SKM-1 treated with dmso at 0.1 percent for 144 hours (cell line): ENCODE data around the gene OR2AG2.

ENCODE experiments used
- DNase-seq: peaks from one replicate; lab custom pipeline; 2025; ENCODE audit not compliant: unreplicated experiment; lab: John Stamatoyannopoulos, UW

Gene OR2AG2

DNA sequence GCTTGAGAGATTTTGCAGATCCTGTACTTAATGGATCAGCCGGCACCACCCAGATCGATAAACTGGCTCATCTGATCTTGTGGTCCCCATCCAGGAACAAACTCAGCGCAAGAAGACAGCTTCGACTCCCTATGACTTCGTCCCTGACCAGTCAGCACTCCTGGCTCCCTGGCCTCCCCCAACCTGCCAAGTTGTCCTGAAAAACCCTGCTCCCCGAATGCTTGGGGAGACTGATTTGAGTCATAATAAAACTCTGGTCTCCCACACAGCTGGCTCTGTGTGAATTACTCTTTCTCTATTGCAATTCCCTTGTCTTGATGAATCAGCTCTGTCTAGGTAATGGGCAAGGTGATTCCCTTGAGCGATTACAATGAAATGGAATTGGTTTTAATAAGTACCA, 29.5 kb downstream of the OR2AG2 start:
- DNase-seq = no peak

DNA sequence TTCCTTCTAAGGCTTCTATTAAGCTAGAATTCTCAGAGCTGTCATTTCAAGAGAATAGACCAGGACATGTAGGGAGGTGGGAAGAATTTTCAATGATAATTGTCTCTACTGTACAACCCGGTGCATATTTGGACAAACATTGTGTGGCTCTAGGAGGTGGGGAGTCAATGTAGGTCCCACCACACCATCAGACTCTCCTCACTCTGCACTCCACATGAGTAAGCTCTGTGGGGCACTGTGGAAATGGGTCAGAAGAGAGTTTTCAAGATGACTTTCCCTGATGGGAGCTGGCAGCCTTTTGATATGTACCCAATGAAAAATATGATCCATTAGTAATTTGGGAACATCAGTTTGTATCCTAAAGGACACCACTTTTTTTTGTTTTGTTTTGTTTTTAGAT, 33.2 kb downstream of the OR2AG2 start:
- no peak for DNase-seq

DNA sequence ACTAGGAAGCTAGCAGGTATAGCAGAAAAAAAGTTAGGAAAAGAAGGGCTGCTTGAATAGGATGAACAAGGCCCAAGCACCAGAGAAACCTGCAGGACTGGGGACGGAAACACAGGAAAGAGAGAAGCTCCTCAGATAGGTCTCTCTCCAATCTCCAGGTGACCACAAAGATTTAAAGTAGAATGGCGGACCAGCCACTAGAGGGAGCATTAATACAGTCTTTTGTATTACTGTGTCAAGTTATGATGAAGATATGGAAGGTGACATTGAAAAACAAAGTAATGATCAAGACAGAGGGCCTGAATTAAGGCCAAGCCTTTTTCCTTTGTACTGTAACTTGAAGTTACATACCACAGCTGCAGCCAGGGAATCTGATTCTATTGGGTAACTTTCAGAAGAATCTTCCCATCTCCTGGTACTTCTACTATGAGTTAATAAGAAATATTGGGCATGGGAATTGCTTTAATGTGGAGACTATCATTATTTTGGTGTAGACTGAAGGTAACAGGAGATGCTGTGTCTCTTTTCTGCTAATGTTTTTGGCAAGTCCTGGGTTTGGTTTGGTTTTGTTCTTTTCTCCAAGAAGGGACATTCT, 33.8 kb downstream of the OR2AG2 start:
- DNase-seq = peak; percentile 67

DNA sequence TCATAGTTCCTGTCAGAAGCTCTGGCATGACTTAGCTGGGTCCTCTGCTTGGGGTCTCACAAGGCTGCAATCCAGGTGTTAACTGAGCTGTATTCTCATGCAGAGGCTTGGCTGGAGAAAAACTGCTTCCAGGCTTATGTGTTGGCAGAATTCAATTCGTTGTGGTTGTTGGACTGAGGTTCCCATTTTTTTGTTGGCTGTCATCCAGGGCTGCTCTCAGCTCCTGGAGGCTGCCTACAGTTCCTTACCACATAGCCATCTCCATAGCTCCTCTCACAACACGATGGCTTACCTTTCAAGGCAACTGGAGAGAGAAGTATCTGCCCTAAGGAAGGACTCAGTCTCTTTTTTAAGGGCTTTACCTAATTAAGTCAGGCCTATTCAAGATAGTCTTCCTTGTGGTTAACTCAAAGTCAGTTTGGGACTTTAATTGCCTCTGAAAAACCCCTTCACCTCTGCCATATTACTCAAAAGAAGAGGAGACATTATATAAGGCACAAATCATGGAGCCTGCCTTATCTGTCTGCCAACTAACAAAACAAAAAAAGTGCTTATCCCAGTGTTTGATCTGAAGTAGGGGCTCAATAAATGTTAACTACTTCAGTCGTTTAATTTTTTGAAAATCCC, 35.2 kb downstream of the OR2AG2 start:
- peak; percentile 4 for DNase-seq

DNA sequence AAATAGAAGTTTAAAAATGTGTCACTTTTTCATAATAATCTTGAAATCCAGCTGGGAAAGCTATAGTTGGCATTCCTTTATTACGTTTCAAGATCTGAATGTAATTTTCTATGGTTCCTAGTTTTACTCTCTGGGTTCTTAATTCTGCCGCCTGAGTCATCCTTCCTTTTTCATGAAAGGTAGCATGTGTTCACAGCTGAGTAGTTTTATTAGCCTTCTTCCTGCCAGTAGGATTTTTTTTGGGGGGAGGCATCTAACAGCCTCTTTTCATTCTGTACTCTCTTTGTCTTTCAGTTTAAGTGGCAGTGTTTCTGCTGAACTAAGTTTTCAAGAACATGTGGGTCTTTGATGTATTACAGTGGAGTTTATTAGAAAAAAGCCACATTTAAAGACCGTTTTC, 36.5 kb downstream of the OR2AG2 start:
- no peak for DNase-seq

DNA sequence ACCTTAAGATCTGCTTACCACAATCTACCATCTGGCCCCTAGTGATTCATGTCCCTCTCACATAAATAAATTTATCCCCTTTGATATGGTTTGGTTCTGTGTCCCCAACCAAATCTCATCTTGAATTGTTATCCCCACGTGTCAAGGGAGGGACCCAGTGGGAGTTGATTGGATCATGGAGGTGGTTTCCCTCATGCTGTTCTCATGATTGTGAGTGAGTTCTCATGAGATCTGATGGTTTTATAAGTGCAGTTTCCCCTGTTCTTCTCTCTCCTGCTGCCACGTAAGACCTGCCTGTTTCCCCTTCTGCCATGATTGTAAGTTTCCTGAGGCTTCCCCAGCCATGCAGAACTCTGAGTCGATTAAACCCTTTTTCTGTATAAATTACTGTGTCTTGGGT, 37.2 kb downstream of the OR2AG2 start:
- no peak for DNase-seq

DNA sequence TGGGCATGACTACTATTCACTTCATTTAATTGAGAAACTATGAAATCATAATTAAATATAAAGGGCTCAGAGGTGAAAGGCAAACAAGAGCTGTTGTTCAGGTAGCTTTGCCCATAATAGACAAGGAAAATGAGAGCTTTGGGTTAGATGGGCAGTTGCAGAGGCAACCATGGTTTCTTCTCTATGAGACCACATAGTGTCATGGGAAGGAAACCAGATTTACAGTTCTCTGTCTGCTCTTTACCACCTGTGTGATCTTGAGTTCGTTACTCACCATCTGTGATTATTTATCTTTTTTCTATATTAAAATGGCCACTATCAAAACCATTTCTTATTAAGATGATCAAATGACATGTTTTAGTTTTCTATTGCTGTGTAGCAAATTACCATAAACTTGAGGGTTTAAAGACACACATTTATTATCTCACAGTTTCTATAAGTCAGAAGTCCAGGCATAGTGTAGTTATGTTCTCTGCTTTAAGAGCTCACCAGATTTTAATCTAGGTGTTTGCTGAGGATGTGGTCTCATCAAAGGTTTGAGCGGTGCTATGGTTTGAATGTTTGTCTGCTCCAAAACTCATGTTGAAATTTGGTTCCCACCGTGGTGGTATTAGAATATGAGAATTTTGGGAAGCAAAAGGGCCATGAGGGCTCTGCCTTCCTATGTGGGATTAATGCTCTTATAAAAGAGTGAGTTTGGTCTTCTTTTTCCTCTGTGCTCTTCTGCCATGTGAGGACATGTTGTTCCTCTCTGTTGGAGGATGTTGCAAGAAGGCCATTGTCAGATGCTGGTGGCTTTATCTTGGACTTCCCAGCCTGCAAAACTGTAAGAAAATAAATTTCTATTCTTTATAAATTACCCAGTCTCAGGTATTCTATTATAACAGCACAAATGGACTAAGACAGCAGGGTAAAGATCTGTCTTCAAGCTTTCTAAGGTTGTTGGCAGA, 38.2 kb downstream of the OR2AG2 start:
- DNase-seq = no peak

DNA sequence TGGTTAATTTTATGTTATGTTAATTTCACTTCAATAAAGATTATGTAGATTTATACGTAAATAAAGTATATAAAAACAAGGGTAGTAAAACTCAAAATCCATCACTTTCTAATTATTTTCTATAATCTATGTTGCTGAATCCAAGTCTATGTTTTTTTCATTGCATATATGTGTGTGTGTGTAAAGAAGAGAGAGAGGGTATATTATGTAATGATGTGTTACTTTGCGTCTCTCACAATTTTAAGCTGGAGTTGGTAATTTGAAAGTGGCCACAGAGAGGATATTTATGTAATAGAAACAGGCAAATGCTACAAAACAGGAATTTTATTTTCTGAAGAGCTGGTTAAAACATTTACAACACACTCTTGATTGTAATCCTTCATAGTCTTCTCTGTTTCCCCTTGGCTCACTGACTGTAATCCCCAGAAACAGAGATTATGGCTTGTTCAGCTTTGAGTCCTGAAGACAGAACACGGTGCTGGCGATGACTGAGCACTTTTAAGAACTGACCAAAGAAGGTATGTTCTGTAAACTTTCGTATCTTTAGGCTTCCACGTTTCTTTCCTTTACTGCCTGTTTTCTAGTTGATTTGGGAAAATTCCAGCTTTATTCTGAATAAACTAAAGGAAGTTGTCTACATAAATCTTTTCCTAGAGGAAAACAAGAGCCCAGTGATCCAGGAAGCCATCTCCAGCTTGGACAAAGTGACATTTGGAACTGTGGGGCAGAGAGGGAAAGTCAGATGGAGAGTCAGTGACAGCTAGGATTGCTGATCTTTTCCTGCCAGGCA, 43.6 kb downstream of the OR2AG2 start:
- no peak for DNase-seq

DNA sequence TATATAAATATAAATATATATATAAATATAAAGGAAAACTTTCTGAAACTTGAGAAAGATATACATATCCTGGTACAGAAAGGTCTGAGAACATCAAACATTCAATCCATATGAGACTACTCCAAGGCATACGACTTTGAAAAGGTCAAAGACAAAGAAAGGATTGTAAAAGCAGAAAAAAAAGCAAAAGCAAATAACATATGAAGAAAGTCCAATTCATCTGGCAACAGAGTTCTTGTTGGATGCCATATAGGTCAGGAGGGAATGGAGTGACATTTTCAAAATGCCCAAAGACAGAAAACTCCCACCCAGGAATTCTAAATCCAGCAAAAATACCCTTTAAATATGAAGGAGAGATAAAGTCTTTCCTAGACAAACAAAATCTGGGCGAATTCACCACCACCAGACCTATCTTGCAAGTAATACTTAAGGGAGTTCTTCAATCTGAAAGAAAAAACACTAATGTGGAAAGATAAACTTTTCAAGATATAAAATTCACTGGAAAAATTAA, 46.3 kb downstream of the OR2AG2 start:
- DNase-seq = no peak

DNA sequence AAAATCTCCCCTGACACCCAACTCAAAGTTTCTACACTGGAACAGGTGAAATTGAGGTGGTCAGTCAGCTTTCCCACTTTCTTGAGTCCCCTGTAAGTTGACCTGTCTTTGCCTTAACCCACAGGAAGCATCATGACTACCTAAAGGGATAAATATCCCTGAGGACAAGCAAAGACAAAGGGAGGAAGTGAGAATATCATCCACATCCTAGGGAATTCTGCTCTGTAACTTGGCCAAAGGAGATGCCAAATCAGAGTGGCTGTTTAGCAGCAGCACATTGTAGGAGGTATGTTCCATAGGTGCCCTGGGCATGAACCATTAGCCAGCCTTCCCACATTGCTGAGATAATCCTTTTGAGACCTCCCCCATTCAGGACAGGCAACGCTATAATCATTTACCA, 47.8 kb downstream of the OR2AG2 start:
- no peak for DNase-seq

DNA sequence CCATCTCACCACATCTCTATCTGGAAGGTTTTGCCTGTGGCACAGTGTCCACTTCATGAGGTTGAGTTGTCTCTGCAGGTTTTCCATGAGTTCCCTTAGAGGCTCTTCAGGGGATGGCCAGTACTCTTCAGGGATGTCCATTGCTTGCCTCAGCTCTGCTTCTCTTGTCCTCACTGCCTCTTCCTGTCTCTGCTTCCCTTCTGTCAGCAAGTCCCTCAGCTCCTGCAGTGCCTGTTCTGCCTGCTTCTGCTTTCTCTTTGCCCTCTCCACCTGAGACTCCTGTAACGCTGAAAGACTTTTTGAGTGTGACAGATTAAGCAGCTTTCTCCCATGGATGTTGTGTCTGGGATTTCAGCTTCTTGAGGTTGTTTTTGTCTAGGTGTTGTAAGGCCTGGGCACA, 50.4 kb downstream of the OR2AG2 start:
- DNase-seq = no peak

DNA sequence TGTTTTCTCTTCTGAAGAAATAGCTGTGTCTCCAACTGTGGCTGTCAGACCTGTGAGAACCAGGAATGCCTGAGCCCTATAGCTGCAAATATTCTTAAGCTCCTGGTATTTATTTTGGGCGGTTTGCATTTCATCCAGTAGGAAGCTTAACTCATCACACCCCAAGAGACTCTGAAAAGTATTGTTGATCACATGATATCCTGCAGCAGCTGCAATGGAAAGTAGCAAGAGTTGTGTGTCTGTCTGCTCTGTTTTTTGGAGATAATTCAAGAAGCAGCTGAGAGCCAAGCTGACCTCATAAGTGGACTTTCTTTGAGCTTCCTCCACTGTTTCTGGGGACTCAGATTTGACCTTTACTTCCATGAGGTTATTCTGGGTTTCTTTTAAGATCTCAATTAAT, 52.2 kb downstream of the OR2AG2 start:
- DNase-seq = no peak

DNA sequence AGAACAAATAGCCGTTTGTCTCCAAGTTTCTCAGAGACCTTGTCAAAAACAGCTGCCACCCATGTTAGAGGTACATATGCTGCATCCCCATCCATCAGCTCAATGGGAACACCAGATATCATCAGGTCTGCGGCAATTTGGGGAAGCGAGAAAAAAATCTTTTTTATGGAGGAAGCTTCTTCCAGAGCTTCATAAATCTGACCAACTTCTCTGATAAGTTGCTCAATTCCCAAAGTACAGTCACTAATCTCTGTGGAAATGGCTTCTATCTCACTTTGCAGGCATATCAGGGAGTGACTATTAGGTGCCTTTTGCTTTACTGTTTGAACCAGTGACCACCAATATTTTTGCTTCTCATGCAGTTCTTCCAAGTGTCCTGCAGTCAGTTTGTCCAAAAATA, 54.4 kb downstream of the OR2AG2 start:
- DNase-seq = no peak
